Osteoblast (primary cell): ENCODE results near the gene ADGRV1. TPM values are rescaled to one million over a fixed set of nuclear protein-coding genes. Genes with fewer than 3 reads are reported as not detected.
"Not testable (repeated sequence)": the region's sequence is repeated elsewhere in the genome, so short reads cannot be mapped to it uniquely, and the experiment has no call there.

Source experiments
- DNase-seq: peaks from one replicate; pipeline ENCODE4 v3.0.0; 2011; ENCODE audit warnings: low spot score, mixed read lengths; ENCODE audit not compliant: insufficient read length; ENCODE audit errors: missing footprints
- H2AFZ ChIP-seq: 2 replicates; pipeline ENCODE4 v1.6.0; 2011; ENCODE audit warnings: mild to moderate bottlenecking, low read length
- H3K27ac ChIP-seq: 2 replicates; pipeline ENCODE4 v1.5.1; 2011; ENCODE audit warnings: mild to moderate bottlenecking, low read depth, low read length, moderate library complexity
- H3K27me3 ChIP-seq: 2 replicates; pipeline ENCODE4 v1.6.0; 2012; ENCODE audit warnings: mild to moderate bottlenecking, control low read depth, inconsistent platforms, low read length, moderate library complexity; ENCODE audit not compliant: insufficient read depth
- H3K36me3 ChIP-seq: 2 replicates; pipeline ENCODE4 v1.5.1; 2011; ENCODE audit warnings: mild to moderate bottlenecking, low read length, control low read depth, moderate library complexity; ENCODE audit not compliant: insufficient read depth
- H3K4me1 ChIP-seq: 2 replicates; pipeline ENCODE4 v1.5.1; 2011; ENCODE audit warnings: mild to moderate bottlenecking, low read length, control low read depth, moderate library complexity; ENCODE audit not compliant: insufficient read depth
- H3K4me2 ChIP-seq: 2 replicates; pipeline ENCODE4 v1.6.0; 2011; ENCODE audit warnings: mild to moderate bottlenecking, low read length; ENCODE audit not compliant: insufficient read depth
- H3K4me3 ChIP-seq: fragments of 200-600 bp; sonication (generic); 3 replicates; pipeline ENCODE4 v1.5.1; 2012; ENCODE audit warnings: mild to moderate bottlenecking, low read length, inconsistent platforms; ENCODE audit not compliant: insufficient read depth
- H3K79me2 ChIP-seq: 2 replicates; pipeline ENCODE4 v1.6.0; 2012; ENCODE audit warnings: mild to moderate bottlenecking, low read length, control low read depth, inconsistent platforms; ENCODE audit not compliant: insufficient read depth
- H3K9me3 ChIP-seq: 2 replicates; pipeline ENCODE4 v1.5.1; 2011; ENCODE audit warnings: low read depth, low read length, control low read depth
- H4K20me1 ChIP-seq: 2 replicates; pipeline ENCODE4 v1.6.0; 2012; ENCODE audit warnings: mild to moderate bottlenecking, low read length, control low read depth; ENCODE audit not compliant: insufficient read depth
- total RNA-seq: library from RNA; depleted of rRNA; stranded (reverse); fragments of >200 nt; gene quantifications from 2 replicates; pipeline ENCODE4 v1.2.3, GENCODE V29; 2012
- TF ChIP-seq, protein P1 (sequence below): IDR thresholded peaks from 2 replicates; pipeline ENCODE4 v1.5.1; 2011; ENCODE audit warnings: mild to moderate bottlenecking, low read depth, low read length, moderate library complexity; ENCODE audit errors: extremely low read depth

ADGRV1 gene
- total RNA-seq, 1 donor = under 0.01 TPM

GRCh38 chr5:90571147-90571773 lies 12.7 kb downstream of the ADGRV1 start:
- H3K27me3 ChIP-seq = no peaks in the 10 kb centered on the region

GRCh38 chr5:90575712-90576111 lies 17.1 kb downstream of the ADGRV1 start:
- H3K4me3 ChIP-seq = no peak overlapping the region
- H3K79me2 ChIP-seq = no peaks in the 10 kb centered on the region
- DNase-seq = no peak
- no peaks in the 10 kb centered on the region for H4K20me1 ChIP-seq
- no peak overlapping the region for H3K4me2 ChIP-seq
- no peaks in the 10 kb centered on the region for H3K27me3 ChIP-seq
- TF ChIP-seq, protein P1, sequence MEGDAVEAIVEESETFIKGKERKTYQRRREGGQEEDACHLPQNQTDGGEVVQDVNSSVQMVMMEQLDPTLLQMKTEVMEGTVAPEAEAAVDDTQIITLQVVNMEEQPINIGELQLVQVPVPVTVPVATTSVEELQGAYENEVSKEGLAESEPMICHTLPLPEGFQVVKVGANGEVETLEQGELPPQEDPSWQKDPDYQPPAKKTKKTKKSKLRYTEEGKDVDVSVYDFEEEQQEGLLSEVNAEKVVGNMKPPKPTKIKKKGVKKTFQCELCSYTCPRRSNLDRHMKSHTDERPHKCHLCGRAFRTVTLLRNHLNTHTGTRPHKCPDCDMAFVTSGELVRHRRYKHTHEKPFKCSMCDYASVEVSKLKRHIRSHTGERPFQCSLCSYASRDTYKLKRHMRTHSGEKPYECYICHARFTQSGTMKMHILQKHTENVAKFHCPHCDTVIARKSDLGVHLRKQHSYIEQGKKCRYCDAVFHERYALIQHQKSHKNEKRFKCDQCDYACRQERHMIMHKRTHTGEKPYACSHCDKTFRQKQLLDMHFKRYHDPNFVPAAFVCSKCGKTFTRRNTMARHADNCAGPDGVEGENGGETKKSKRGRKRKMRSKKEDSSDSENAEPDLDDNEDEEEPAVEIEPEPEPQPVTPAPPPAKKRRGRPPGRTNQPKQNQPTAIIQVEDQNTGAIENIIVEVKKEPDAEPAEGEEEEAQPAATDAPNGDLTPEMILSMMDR = no peak
- no peak overlapping the region for H2AFZ ChIP-seq
- no peaks in the 10 kb centered on the region for H3K4me1 ChIP-seq
- no peaks in the 10 kb centered on the region for H3K36me3 ChIP-seq
- H3K27ac ChIP-seq = no peak overlapping the region
- no peaks in the 10 kb centered on the region for H3K9me3 ChIP-seq

More at GRCh38 chr5:90571147-90571773, 12.7 kb downstream of the ADGRV1 start:
- TF ChIP-seq, protein P1 = no peak
- Histone ChIP-seq H3K9me3 (no peaks in the 10 kb centered on the region), H3K4me3 (no peak overlapping the region), H3K4me1 (no peaks in the 10 kb centered on the region), H3K36me3 (no peaks in the 10 kb centered on the region), H3K4me2 (no peak overlapping the region), H3K27ac (no peak overlapping the region), H3K79me2 (no peaks in the 10 kb centered on the region), H2AFZ (no peak overlapping the region), H4K20me1 (no peaks in the 10 kb centered on the region)
- DNase-seq = no peak

DNA sequence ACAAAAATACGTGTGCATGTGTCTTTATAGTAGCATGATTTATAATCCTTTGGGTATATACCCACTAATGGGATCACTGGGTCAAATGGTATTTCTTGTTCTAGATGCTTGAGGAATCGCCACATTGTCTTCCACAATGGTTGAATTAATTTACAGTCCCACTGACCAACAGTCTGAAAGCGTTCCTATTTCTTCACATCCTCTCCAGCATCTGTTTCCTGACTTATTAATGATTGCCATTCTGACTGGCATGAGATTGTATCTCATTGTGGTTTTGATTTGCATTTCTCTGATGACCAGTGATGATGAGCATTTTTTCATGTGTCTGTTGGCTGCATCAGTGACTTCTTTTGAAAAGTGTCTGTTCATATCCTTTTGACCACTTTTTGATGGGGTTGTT lies 18.0 kb downstream of the ADGRV1 start:
- H3K27me3 ChIP-seq, H3K4me3 ChIP-seq, H2AFZ ChIP-seq, H4K20me1 ChIP-seq, H3K4me1 ChIP-seq, H3K4me2 ChIP-seq, H3K9me3 ChIP-seq, H3K79me2 ChIP-seq, DNase-seq, H3K36me3 ChIP-seq, H3K27ac ChIP-seq: not testable (repeated sequence)

GRCh38 chr5:90579905-90580304 lies 21.3 kb downstream of the ADGRV1 start:
- H3K79me2 ChIP-seq, DNase-seq: not testable (repeated sequence)

DNA sequence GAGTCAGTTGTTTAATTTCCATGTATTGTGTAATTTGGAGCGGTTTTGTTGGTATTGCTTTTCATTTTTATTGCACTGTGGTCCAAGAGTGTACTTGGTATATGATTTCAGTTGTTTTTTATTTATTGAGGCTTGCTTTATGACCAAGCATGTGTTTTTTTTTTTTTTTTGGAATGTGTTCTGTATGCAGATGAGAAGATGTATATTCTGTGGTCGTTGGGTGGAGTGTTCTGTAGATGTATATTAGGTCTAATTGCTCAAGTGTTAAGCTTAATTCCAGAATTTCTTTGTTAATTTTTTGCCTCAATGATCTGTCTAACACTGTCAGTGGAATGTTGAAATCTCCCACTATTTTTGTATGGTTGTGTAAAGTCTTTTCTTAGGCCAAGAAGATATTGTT lies 23.4 kb downstream of the ADGRV1 start:
- no peak overlapping the region for H2AFZ ChIP-seq
- no peak overlapping the region for H3K4me3 ChIP-seq
- H3K9me3 ChIP-seq = no peaks in the 10 kb centered on the region
- H3K4me2 ChIP-seq = no peak overlapping the region
- no peaks in the 10 kb centered on the region for H3K36me3 ChIP-seq
- no peaks in the 10 kb centered on the region for H4K20me1 ChIP-seq
- H3K27me3 ChIP-seq = no peaks in the 10 kb centered on the region
- DNase-seq = no peak
- TF ChIP-seq, protein P1 = no peak
- H3K79me2 ChIP-seq = no peaks in the 10 kb centered on the region
- no peaks in the 10 kb centered on the region for H3K4me1 ChIP-seq
- no peak overlapping the region for H3K27ac ChIP-seq

More at GRCh38 chr5:90579905-90580304, 21.3 kb downstream of the ADGRV1 start:
- not testable (repeated sequence) for H3K4me3 ChIP-seq, H3K4me1 ChIP-seq, H2AFZ ChIP-seq, H3K27ac ChIP-seq, H3K9me3 ChIP-seq, H3K4me2 ChIP-seq, H3K36me3 ChIP-seq, H3K27me3 ChIP-seq, H4K20me1 ChIP-seq
